Hepatocyte (in vitro differentiated cells): ENCODE data around the gene MAB21L3. TPM values are rescaled to one million over a fixed set of nuclear protein-coding genes. Genes with fewer than 3 reads are reported as not detected.

Source experiments
- DNase-seq: peaks from one replicate; pipeline ENCODE4 v3.0.0-alpha.2; 2016; ENCODE audit warnings: low spot score
- H2AFZ ChIP-seq: fragments of 200-600 bp; sonication (generic); 2 replicates; pipeline ENCODE4 v1.6.0; 2016; ENCODE audit warnings: antibody characterized with exemption, mild to moderate bottlenecking
- H3K27ac ChIP-seq: fragments of 200-600 bp; sonication (generic); 2 replicates; pipeline ENCODE4 v1.5.1; 2016; ENCODE audit warnings: mild to moderate bottlenecking
- H3K27me3 ChIP-seq: fragments of 200-600 bp; sonication (generic); 2 replicates; pipeline ENCODE4 v1.6.1; 2016
- H3K36me3 ChIP-seq: fragments of 200-600 bp; sonication (generic); replicated peaks from 2 replicates; pipeline ENCODE4 v1.5.1; 2016; ENCODE audit warnings: low read depth; ENCODE audit not compliant: insufficient read depth
- H3K4me1 ChIP-seq: fragments of 200-600 bp; sonication (generic); 2 replicates; pipeline ENCODE4 v1.5.1; 2016; ENCODE audit warnings: mild to moderate bottlenecking, moderate library complexity; ENCODE audit not compliant: insufficient read depth
- H3K4me2 ChIP-seq: fragments of 200-600 bp; sonication (generic); 2 replicates; pipeline ENCODE4 v1.6.0; 2016
- H3K4me3 ChIP-seq: fragments of 200-600 bp; sonication (generic); 2 replicates; pipeline ENCODE4 v1.5.1; 2016; ENCODE audit warnings: mild to moderate bottlenecking
- H3K79me2 ChIP-seq: fragments of 200-600 bp; sonication (generic); 2 replicates; pipeline ENCODE4 v1.6.0; 2017; ENCODE audit warnings: mild to moderate bottlenecking
- H3K9me2 ChIP-seq: fragments of 200-600 bp; sonication (generic); replicated peaks from 2 replicates; pipeline ENCODE4 v1.6.0; 2017; ENCODE audit warnings: mild to moderate bottlenecking; ENCODE audit not compliant: insufficient read depth
- H3K9me3 ChIP-seq: fragments of 200-600 bp; sonication (generic); 2 replicates; pipeline ENCODE4 v1.5.1; 2016; ENCODE audit warnings: low read depth, mild to moderate bottlenecking
- H4K20me1 ChIP-seq: fragments of 200-600 bp; sonication (generic); 2 replicates; pipeline ENCODE4 v1.6.0; 2016; ENCODE audit warnings: mild to moderate bottlenecking; ENCODE audit not compliant: insufficient read depth, poor library complexity, severe bottlenecking
- CTCF ChIP-seq: fragments of 200-600 bp; sonication (generic); IDR thresholded peaks from 2 replicates; pipeline ENCODE4 v1.5.1; 2016; ENCODE audit warnings: antibody characterized with exemption, mild to moderate bottlenecking; ENCODE audit not compliant: poor library complexity
- EZH2 ChIP-seq: fragments of 200-600 bp; sonication (generic); IDR thresholded peaks from 2 replicates; pipeline ENCODE4 v1.6.1; 2016; ENCODE audit warnings: antibody characterized with exemption, mild to moderate bottlenecking, borderline replicate concordance
- EZH2phosphoT487 ChIP-seq: fragments of 200-600 bp; sonication (generic); IDR thresholded peaks from one replicate; pipeline ENCODE4 v1.6.1; 2018; ENCODE audit warnings: antibody characterized with exemption, mild to moderate bottlenecking, low read depth, moderate library complexity; ENCODE audit not compliant: unreplicated experiment, severe bottlenecking
- WGBS: methylation state at CpG from one replicate; pipeline ENCODE4 v1.1.6; 2016; ENCODE audit warnings: low lambda C conversion rate; ENCODE audit errors: missing lambda C conversion rate; 5-methylcytosine and 5-hydroxymethylcytosine counted together
- polyA plus RNA-seq: library from polyadenylated mRNA; unstranded; fragments of >200 nt; fragmentation: Nextera tagmentation; extraction: Ambion mirVana; gene quantifications from 2 replicates; pipeline ENCODE4 v1.2.1, GENCODE V29; 2016
- total RNA-seq: library from RNA; depleted of rRNA; stranded (reverse); fragments of >200 nt; gene quantifications from 2 replicates; pipeline ENCODE4 v1.2.3, GENCODE V29; 2014

The MAB21L3 gene
- total and polyA plus RNA-seq, 2 experiments from 2014 or later: 0.47 to 0.74 TPM

DNA sequence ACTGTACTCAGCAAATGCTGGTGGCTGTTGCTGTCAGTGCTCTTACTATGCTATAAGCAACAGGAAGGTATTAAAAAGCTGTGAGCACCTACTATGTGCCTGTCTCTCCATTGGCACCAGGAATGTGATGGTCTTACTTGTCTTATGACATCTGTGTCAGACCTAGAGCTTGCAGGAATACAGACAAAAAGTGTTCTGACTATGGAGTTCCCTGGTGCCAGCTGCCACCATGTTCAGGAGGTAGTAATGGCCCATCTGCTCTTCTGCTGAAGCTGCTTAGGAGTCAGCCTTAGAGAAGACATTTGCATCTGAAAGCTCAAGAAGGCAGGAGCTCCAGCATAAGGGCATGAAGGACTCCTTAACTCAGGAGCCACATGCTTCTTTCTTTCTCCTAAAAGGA is 52.3 kb downstream of the MAB21L3 start:
- Histone ChIP-seq H3K79me2 (no peaks in the 10 kb centered on the region), H3K4me2 (no peak overlapping the region), H3K9me2 (no peaks in the 10 kb centered on the region), H4K20me1 (no peaks in the 10 kb centered on the region), H3K27me3 (no peaks in the 10 kb centered on the region), H3K4me3 (no peak overlapping the region), H2AFZ (no peak overlapping the region), H3K36me3 (no peaks in the 10 kb centered on the region), H3K9me3 (no peaks in the 10 kb centered on the region), H3K27ac (no peak overlapping the region), H3K4me1 (peaks cover 7% of the 10 kb centered on the region)
- no peak for DNase-seq
- TF ChIP-seq EZH2phosphoT487 (no peak), EZH2 (no peak), CTCF (no peak)

DNA sequence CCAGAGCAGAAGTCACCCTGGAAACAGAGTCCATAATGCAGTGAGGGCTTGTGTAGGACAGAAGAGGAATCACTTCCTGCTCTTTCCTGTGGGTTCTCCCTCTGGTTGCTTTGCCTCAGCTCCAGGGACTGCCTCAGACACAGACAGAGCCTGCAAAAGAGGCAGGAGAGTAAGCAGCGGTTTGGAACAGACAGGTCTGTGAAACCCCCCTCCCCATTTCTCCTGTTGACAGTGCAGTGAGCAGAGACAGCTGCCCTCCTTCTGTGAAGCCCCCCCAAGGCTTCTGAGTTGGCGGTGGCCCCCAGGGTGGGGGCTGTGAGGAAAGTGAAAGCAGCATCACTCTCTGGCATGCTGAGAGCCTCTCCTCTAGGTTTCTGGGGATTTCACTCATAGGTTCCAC is 53.0 kb downstream of the MAB21L3 start:
- no peaks in the 10 kb centered on the region for H3K27me3 ChIP-seq
- no peak overlapping the region for H2AFZ ChIP-seq
- TF ChIP-seq EZH2phosphoT487 (no peak), EZH2 (no peak), CTCF (no peak)
- no peaks in the 10 kb centered on the region for H3K9me3 ChIP-seq
- no peak for DNase-seq
- 56% methylated on average over 2 of the region's 2 CpGs for WGBS
- peak overlapping the region; percentile 11 for H3K4me2 ChIP-seq
- no peaks in the 10 kb centered on the region for H3K9me2 ChIP-seq
- H4K20me1 ChIP-seq: no peaks in the 10 kb centered on the region
- no peak overlapping the region for H3K27ac ChIP-seq
- H3K79me2 ChIP-seq: no peaks in the 10 kb centered on the region
- H3K4me1 ChIP-seq: peaks cover 11% of the 10 kb centered on the region
- H3K36me3 ChIP-seq: no peaks in the 10 kb centered on the region
- no peak overlapping the region for H3K4me3 ChIP-seq

GRCh38 chr1:116164604-116165368 is 53.6 kb downstream of the MAB21L3 start:
- no peaks in the 10 kb centered on the region for H3K36me3 ChIP-seq
- no peak overlapping the region for H3K27ac ChIP-seq
- TF ChIP-seq EZH2phosphoT487 (no peak), CTCF (no peak), EZH2 (no peak)
- H3K4me2 ChIP-seq: peak overlapping the region; percentile 11
- H3K9me3 ChIP-seq: no peaks in the 10 kb centered on the region
- WGBS: 82% methylated on average over 4 of the region's 4 CpGs
- no peak overlapping the region for H3K4me3 ChIP-seq
- DNase-seq: no peak
- H2AFZ ChIP-seq: no peak overlapping the region
- no peaks in the 10 kb centered on the region for H3K9me2 ChIP-seq
- no peaks in the 10 kb centered on the region for H3K27me3 ChIP-seq
- no peaks in the 10 kb centered on the region for H4K20me1 ChIP-seq
- no peaks in the 10 kb centered on the region for H3K79me2 ChIP-seq
- H3K4me1 ChIP-seq: peaks cover 11% of the 10 kb centered on the region
